Activated naive CD4-positive, alpha-beta T cell treated with anti-CD3 and anti-CD28 coated beads for 36 hours (primary cell): ENCODE results near the gene DPH1. TPM values are rescaled to one million over a fixed set of nuclear protein-coding genes. Genes with fewer than 3 reads are reported as not detected.

Experiments used
- CTCF ChIA-PET: fragments of 350-600 bp; sonication (Branson Sonifier 250); formaldehyde crosslinking; loops from one replicate; lab custom pipeline; 2021; ENCODE audit warnings: antibody characterized with exemption; lab: Charles Lee
- DNase-seq: peaks from one replicate; pipeline ENCODE4 v3.0.0-alpha.2; 2020
- H3K27ac Mint-ChIP-seq: one replicate; pipeline ENCODE4 v1.8.0; 2021; ENCODE audit warnings: mild to moderate bottlenecking, mixed read lengths
- H3K27me3 Mint-ChIP-seq: one replicate; pipeline ENCODE4 v1.8.0; 2021; ENCODE audit warnings: low read depth, mixed read lengths
- H3K36me3 Mint-ChIP-seq: one replicate; pipeline ENCODE4 v1.8.0; 2021; ENCODE audit warnings: low read depth, mixed read lengths
- H3K4me1 Mint-ChIP-seq: one replicate; pipeline ENCODE4 v1.8.0; 2021; ENCODE audit warnings: low read depth, mixed read lengths
- H3K4me3 Mint-ChIP-seq: one replicate; pipeline ENCODE4 v1.8.0; 2021; ENCODE audit warnings: mild to moderate bottlenecking, moderate library complexity, mixed read lengths
- H3K9me3 Mint-ChIP-seq: one replicate; pipeline ENCODE4 v1.8.0; 2021; ENCODE audit warnings: mixed read lengths
- intact Hi-C: fragments of 100-400 bp; cut with micrococcal nuclease; formaldehyde crosslinking; loops from one replicate; pipeline ENCODE4 v1.15.1; 2023
- total RNA-seq, 2 experiments: library from RNA; stranded (reverse); gene quantifications; one replicate each; pipeline ENCODE4 v1.2.3, GENCODE V29; 2021

Gene DPH1
- total RNA-seq, 2 experiments from 2014 or later, result 31.1 to 34.1 TPM

- peaks cover 11% of the 10 kb centered on the region for H3K4me1 Mint-ChIP-seq
- DNase-seq, result peak; percentile 63
- no peaks in the 10 kb centered on the region for H3K36me3 Mint-ChIP-seq
- intact Hi-C loops, result no loop called here
- H3K27ac Mint-ChIP-seq, result no peak overlapping the region
- peak overlapping the region; percentile 53 for H3K4me3 Mint-ChIP-seq
- H3K27me3 Mint-ChIP-seq, result peaks cover 30% of the 10 kb centered on the region
- no peaks in the 10 kb centered on the region for H3K9me3 Mint-ChIP-seq
- CTCF ChIA-PET, result no interaction called here
Observed at GRCh38 chr17:2023692-2024571, 6.0 kb upstream of the DPH1 start.

- Mint-ChIP-seq H3K4me3 (peak overlapping the region; percentile 53), H3K36me3 (no peaks in the 10 kb centered on the region), H3K27me3 (peaks cover 30% of the 10 kb centered on the region), H3K27ac (no peak overlapping the region), H3K9me3 (no peaks in the 10 kb centered on the region), H3K4me1 (peaks cover 13% of the 10 kb centered on the region)
- DNase-seq, result no peak
- CTCF ChIA-PET, result interaction anchor here (0.6 to 3.1 kb wide), 2 partner anchors 304 to 704 kb away, joined by 4 to 11 read pairs; no protein-coding TSS in a partner anchor
- intact Hi-C loops, result no loop called here
Observed at GRCh38 chr17:2024572-2025219, 5.3 kb upstream of the DPH1 start.

GRCh38 chr17:2025220-2025621, 4.7 kb upstream of the DPH1 start, which contains the start of gene RTN4RL1:
Gene RTN4RL1, minus strand, starts transcription at chr17:2025334. Its CDS starts 469 bp downstream, at chr17:2024865.
- peaks cover 30% of the 10 kb centered on the region for H3K27me3 Mint-ChIP-seq
- peak; percentile 78 for DNase-seq
- intact Hi-C loops, result no loop called here
- no peaks in the 10 kb centered on the region for H3K36me3 Mint-ChIP-seq
- H3K9me3 Mint-ChIP-seq, result no peaks in the 10 kb centered on the region
- H3K4me3 Mint-ChIP-seq, result peak within 1 kb of the TSS; percentile 73
- H3K27ac Mint-ChIP-seq, result no peak within 1 kb of the TSS
- peaks cover 14% of the 10 kb centered on the region for H3K4me1 Mint-ChIP-seq
- CTCF ChIA-PET, result interaction anchor here (0.6 to 3.1 kb wide), 3 partner anchors 115 to 703 kb away, joined by 4 to 11 read pairs (median 6); no protein-coding TSS in a partner anchor

- intact Hi-C loops, result loop anchor here (1.0 kb wide), 1 partner anchor 117 kb away; no protein-coding TSS in a partner anchor
- CTCF ChIA-PET, result interaction anchor here (0.6 to 3.1 kb wide), 5 partner anchors 29 to 311 kb away, joined by 3 to 11 read pairs (median 5); no protein-coding TSS in a partner anchor
- Mint-ChIP-seq H3K9me3 (no peaks in the 10 kb centered on the region), H3K27me3 (peaks cover 30% of the 10 kb centered on the region), H3K27ac (no peak overlapping the region), H3K4me1 (peaks cover 18% of the 10 kb centered on the region), H3K36me3 (no peaks in the 10 kb centered on the region), H3K4me3 (peak overlapping the region; percentile 73)
- peak; percentile 59 for DNase-seq
Observed at GRCh38 chr17:2025622-2026309, 4.2 kb upstream of the DPH1 start.

- intact Hi-C loops, result no loop called here
- no peak overlapping the region for H3K27ac Mint-ChIP-seq
- CTCF ChIA-PET, result interaction anchor here (0.6 to 3.1 kb wide), 3 partner anchors 119 to 762 kb away, joined by 5 to 11 read pairs (median 8); no protein-coding TSS in a partner anchor
- H3K4me3 Mint-ChIP-seq, result no peak overlapping the region
- peaks cover 30% of the 10 kb centered on the region for H3K27me3 Mint-ChIP-seq
- no peaks in the 10 kb centered on the region for H3K36me3 Mint-ChIP-seq
- no peaks in the 10 kb centered on the region for H3K9me3 Mint-ChIP-seq
- DNase-seq, result no peak
- peaks cover 28% of the 10 kb centered on the region for H3K4me1 Mint-ChIP-seq
Observed at GRCh38 chr17:2027528-2028233, 2.3 kb upstream of the DPH1 start.

GRCh38 chr17:2028234-2028614, 1.7 kb upstream of the DPH1 start:
- Mint-ChIP-seq H3K4me1 (peaks cover 31% of the 10 kb centered on the region), H3K4me3 (no peak overlapping the region), H3K9me3 (no peaks in the 10 kb centered on the region), H3K27me3 (peaks cover 29% of the 10 kb centered on the region), H3K27ac (no peak overlapping the region), H3K36me3 (no peaks in the 10 kb centered on the region)
- CTCF ChIA-PET, result interaction anchor here (1.7 kb wide), 1 partner anchor 119 kb away, joined by 8 read pairs; no protein-coding TSS in a partner anchor
- no peak for DNase-seq
- intact Hi-C loops, result no loop called here

- peaks cover 26% of the 10 kb centered on the region for H3K27me3 Mint-ChIP-seq
- CTCF ChIA-PET, result interaction anchor here (1.7 kb wide), 1 partner anchor 120 kb away, joined by 8 read pairs; no protein-coding TSS in a partner anchor
- no peak overlapping the region for H3K27ac Mint-ChIP-seq
- peaks cover 29% of the 10 kb centered on the region for H3K4me1 Mint-ChIP-seq
- no peaks in the 10 kb centered on the region for H3K36me3 Mint-ChIP-seq
- no peak for DNase-seq
- no peaks in the 10 kb centered on the region for H3K9me3 Mint-ChIP-seq
- intact Hi-C loops, result no loop called here
- H3K4me3 Mint-ChIP-seq, result no peak overlapping the region
Observed at GRCh38 chr17:2028737-2029136, 1.2 kb upstream of the DPH1 start.

GRCh38 chr17:2030779-2031163, 818 bp downstream of the DPH1 start:
- Mint-ChIP-seq H3K4me1 (peaks cover 28% of the 10 kb centered on the region), H3K4me3 (peak overlapping the region; percentile 94), H3K27me3 (peaks cover 19% of the 10 kb centered on the region), H3K36me3 (no peaks in the 10 kb centered on the region), H3K27ac (peak overlapping the region; percentile 61), H3K9me3 (no peaks in the 10 kb centered on the region)
- DNase-seq, result no peak
- intact Hi-C loops, result loop anchor here (1.0 to 2.0 kb wide), 4 partner anchors 11 to 314 kb away; no protein-coding TSS in a partner anchor
- CTCF ChIA-PET, result interaction anchor here (0.7 to 1.2 kb wide), 3 partner anchors 27 to 319 kb away, joined by 3 to 4 read pairs (median 3); no protein-coding TSS in a partner anchor

- H3K4me3 Mint-ChIP-seq, result no peak overlapping the region
Observed at GRCh38 chr17:2033153-2033552, 3.2 kb downstream of the DPH1 start.

GRCh38 chr17:2034157-2034556, 4.2 kb downstream of the DPH1 start:
- intact Hi-C loops, result no loop called here
- Mint-ChIP-seq H3K27ac (no peak overlapping the region), H3K9me3 (no peaks in the 10 kb centered on the region), H3K36me3 (peaks cover 2% of the 10 kb centered on the region), H3K27me3 (no peaks in the 10 kb centered on the region), H3K4me3 (no peak overlapping the region), H3K4me1 (peaks cover 23% of the 10 kb centered on the region)
- CTCF ChIA-PET, result no interaction called here
- no peak for DNase-seq

More at GRCh38 chr17:2033153-2033552, 3.2 kb downstream of the DPH1 start:
- DNase-seq, result no peak
- CTCF ChIA-PET, result no interaction called here
- no peak overlapping the region for H3K27ac Mint-ChIP-seq
- peaks cover 3% of the 10 kb centered on the region for H3K27me3 Mint-ChIP-seq
- H3K36me3 Mint-ChIP-seq, result peaks cover 2% of the 10 kb centered on the region
- H3K9me3 Mint-ChIP-seq, result no peaks in the 10 kb centered on the region
- intact Hi-C loops, result no loop called here
- peaks cover 23% of the 10 kb centered on the region for H3K4me1 Mint-ChIP-seq

- CTCF ChIA-PET, result no interaction called here
- Mint-ChIP-seq H3K27ac (no peak overlapping the region), H3K36me3 (peaks cover 2% of the 10 kb centered on the region), H3K9me3 (no peaks in the 10 kb centered on the region), H3K4me3 (no peak overlapping the region), H3K4me1 (peaks cover 21% of the 10 kb centered on the region), H3K27me3 (no peaks in the 10 kb centered on the region)
- DNase-seq, result no peak
- intact Hi-C loops, result no loop called here
Observed at GRCh38 chr17:2034806-2035540, 5.0 kb downstream of the DPH1 start.
